K562 (cell line): Measurements from ENCODE around the gene NPY1R. TPM values are rescaled to one million over a fixed set of nuclear protein-coding genes. Genes with fewer than 3 reads are reported as not detected.

Experiments
- BRCA1 ChIP-seq, 2 experiments: fragments of 450-650 bp in 1 of 2; sonication (generic) in 1 of 2; formaldehyde crosslinking in 1 of 2; IDR thresholded peaks; 2 replicates each; pipeline versions ENCODE4 v1.5.0 to v1.6.1; 2017 to 2020; ENCODE audit warnings: mild to moderate bottlenecking in 1 of 2, missing genetic modification reagents in 1 of 2
- CBX2 ChIP-seq: fragments of 200-600 bp; sonication (generic); IDR thresholded peaks from one replicate; pipeline ENCODE4 v1.6.1; 2012; ENCODE audit warnings: mild to moderate bottlenecking, low read length, inconsistent platforms; ENCODE audit not compliant: insufficient read depth, poor library complexity, severe bottlenecking
- DPF2 ChIP-seq: fragments of 450-650 bp; IDR thresholded peaks from 2 replicates; pipeline ENCODE4 v1.6.1; 2016
- HIVEP1 ChIP-seq: fragments of 250-450 bp; sonication (Bioruptor Pico); IDR thresholded peaks from 2 replicates; pipeline ENCODE4 v1.4.0; 2020; ENCODE audit warnings: mild to moderate bottlenecking
- HMBOX1 ChIP-seq: sonication (generic); IDR thresholded peaks from 2 replicates; pipeline ENCODE4 v1.6.1; 2016
- ILK ChIP-seq: fragments of 450-650 bp; IDR thresholded peaks from 2 replicates; pipeline ENCODE4 v1.6.1; 2016; ENCODE audit warnings: missing genetic modification characterization, low read depth, mild to moderate bottlenecking, missing compliant biosample characterization, moderate library complexity, borderline replicate concordance
- KDM1A ChIP-seq, 2 experiments: fragments of 450-650 bp; IDR thresholded peaks; 2 replicates each; pipeline ENCODE4 v1.6.1; 2016; ENCODE audit warnings: mild to moderate bottlenecking in 2 of 2
- MAZ ChIP-seq, 2 experiments: fragments of 450-650 bp in 1 of 2; sonication (generic) in 1 of 2; formaldehyde crosslinking; IDR thresholded peaks in 1 of 2; conservative IDR thresholded peaks in 1 of 2; 2 replicates each; pipeline versions ENCODE4 v1.4.0 to v1.5.0; 2020; ENCODE audit warnings: mild to moderate bottlenecking in 1 of 2, missing genetic modification reagents in 1 of 2
- MYBL2 ChIP-seq, 2 experiments: fragments of 450-650 bp in 1 of 2; sonication (generic) in 1 of 2; formaldehyde crosslinking in 1 of 2; IDR thresholded peaks; 2 replicates each; pipeline versions ENCODE4 v1.6.1 to v1.8.1; 2017 to 2022; ENCODE audit warnings: borderline replicate concordance in 1 of 2, inconsistent platforms in 1 of 2, low read depth in 1 of 2, mild to moderate bottlenecking in 1 of 2, missing genetic modification reagents in 1 of 2, moderate library complexity in 1 of 2
- NBN ChIP-seq: fragments of 450-650 bp; IDR thresholded peaks from 2 replicates; pipeline ENCODE4 v1.6.1; 2016; ENCODE audit warnings: low read depth, mild to moderate bottlenecking
- NCOR1 ChIP-seq: fragments of 450-650 bp; IDR thresholded peaks from 2 replicates; pipeline ENCODE4 v1.6.1; 2016; ENCODE audit warnings: mild to moderate bottlenecking, moderate library complexity
- RHOXF2B ChIP-seq: fragments of 250-450 bp; sonication (Bioruptor Pico); conservative IDR thresholded peaks from 2 replicates; pipeline ENCODE4 v1.5.1; 2021
- SMAD2 ChIP-seq: fragments of 150-350 bp; IDR thresholded peaks from 2 replicates; pipeline ENCODE4 v1.6.1; 2014; ENCODE audit warnings: low read depth, mild to moderate bottlenecking, low read length
- SNRNP70 ChIP-seq: fragments of 200-400 bp; formaldehyde crosslinking; optimal IDR thresholded peaks from 2 replicates; pipeline ENCODE3; 2017; ENCODE audit warnings: low read depth, low read length
- STAT5A ChIP-seq: IDR thresholded peaks from 2 replicates; pipeline ENCODE4 v1.6.1; 2012; ENCODE audit warnings: low read length, inconsistent platforms, borderline replicate concordance
- STAT6 ChIP-seq: sonication (generic); formaldehyde crosslinking; IDR thresholded peaks from 2 replicates; pipeline ENCODE4 v1.8.1; 2023; ENCODE audit warnings: mild to moderate bottlenecking, missing genetic modification reagents
- TAF9B ChIP-seq: fragments of 450-650 bp; IDR thresholded peaks from 2 replicates; pipeline ENCODE4 v1.6.1; 2018; ENCODE audit warnings: mild to moderate bottlenecking; ENCODE audit not compliant: partially characterized antibody
- THRB ChIP-seq: fragments of 450-650 bp; formaldehyde crosslinking; conservative IDR thresholded peaks from 2 replicates; pipeline ENCODE4 v1.4.0; 2022; ENCODE audit warnings: mild to moderate bottlenecking, missing genetic modification characterization
- polyA plus RNA-seq, 8 experiments: library from polyadenylated mRNA; depleted of rRNA in 4 of 8; stranded (reverse) in 5 of 8; unstranded in 3 of 8; fragments of >200 nt; fragmentation: Nextera tagmentation in 2 of 8; fragmentation: Illumina TruSeq in 1 of 8; extraction: Ambion mirVana in 2 of 8; extraction: Trizol in 1 of 8; gene quantifications; 2 replicates each; pipeline versions ENCODE4 v1.2.1 to v1.2.3, GENCODE V29; 2011 to 2014; ENCODE audit warnings: inconsistent platforms in 1 of 8, missing spikeins in 1 of 8
- total RNA-seq, 7 experiments: library from RNA; depleted of rRNA in 6 of 7; stranded (reverse); fragments of >200 nt in 6 of 7; fragmentation: Illumina TruSeq in 2 of 7; extraction: Trizol in 2 of 7; gene quantifications; 2 replicates each; pipeline versions ENCODE4 v1.2.1 to v1.2.3, GENCODE V29; 2011 to 2021; ENCODE audit warnings: low replicate concordance in 1 of 7
- TF ChIP-seq, protein P1 (sequence below): fragments of 250-450 bp; sonication (Bioruptor Pico); IDR thresholded peaks from 2 replicates; pipeline ENCODE4 v1.4.0; 2020
- TF ChIP-seq, protein P2 (sequence below): sonication (generic); formaldehyde crosslinking; IDR thresholded peaks from 2 replicates; pipeline ENCODE4 v1.8.1; 2023; ENCODE audit warnings: mild to moderate bottlenecking, missing genetic modification reagents

Gene NPY1R
- total and polyA plus RNA-seq, 9 of the 15 experiments (the other 6 are each of a cell fraction or from before 2014, with no cell fraction given): 0.04 to 0.18 (median 0.12) TPM; not detected in 5

- TF ChIP-seq, protein P1, sequence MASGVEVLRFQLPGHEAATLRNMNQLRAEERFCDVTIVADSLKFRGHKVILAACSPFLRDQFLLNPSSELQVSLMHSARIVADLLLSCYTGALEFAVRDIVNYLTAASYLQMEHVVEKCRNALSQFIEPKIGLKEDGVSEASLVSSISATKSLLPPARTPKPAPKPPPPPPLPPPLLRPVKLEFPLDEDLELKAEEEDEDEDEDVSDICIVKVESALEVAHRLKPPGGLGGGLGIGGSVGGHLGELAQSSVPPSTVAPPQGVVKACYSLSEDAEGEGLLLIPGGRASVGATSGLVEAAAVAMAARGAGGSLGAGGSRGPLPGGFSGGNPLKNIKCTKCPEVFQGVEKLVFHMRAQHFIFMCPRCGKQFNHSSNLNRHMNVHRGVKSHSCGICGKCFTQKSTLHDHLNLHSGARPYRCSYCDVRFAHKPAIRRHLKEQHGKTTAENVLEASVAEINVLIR: no peak
- no peak for TF ChIP-seq NBN
- TF ChIP-seq CBX2: no peak
- no peak for TF ChIP-seq HIVEP1
- TF ChIP-seq SNRNP70: no peak
- TF ChIP-seq MAZ (CRISPR knock-in tag; conservative IDR thresholded peaks at IDR 0.05 in 1 of 2, IDR thresholded peaks at IDR 0.05 in 1 of 2): no peak
- TF ChIP-seq RHOXF2B: no peak
- TF ChIP-seq THRB (CRISPR knock-in tag): no peak
- peak; percentile 73 for TF ChIP-seq HMBOX1
- no peak for TF ChIP-seq BRCA1 (IDR thresholded peaks at IDR 0.05)
- no peak for TF ChIP-seq BRCA1 (CRISPR knock-in tag; IDR thresholded peaks at IDR 0.05)
- no peak for TF ChIP-seq TAF9B
- TF ChIP-seq, protein P2, sequence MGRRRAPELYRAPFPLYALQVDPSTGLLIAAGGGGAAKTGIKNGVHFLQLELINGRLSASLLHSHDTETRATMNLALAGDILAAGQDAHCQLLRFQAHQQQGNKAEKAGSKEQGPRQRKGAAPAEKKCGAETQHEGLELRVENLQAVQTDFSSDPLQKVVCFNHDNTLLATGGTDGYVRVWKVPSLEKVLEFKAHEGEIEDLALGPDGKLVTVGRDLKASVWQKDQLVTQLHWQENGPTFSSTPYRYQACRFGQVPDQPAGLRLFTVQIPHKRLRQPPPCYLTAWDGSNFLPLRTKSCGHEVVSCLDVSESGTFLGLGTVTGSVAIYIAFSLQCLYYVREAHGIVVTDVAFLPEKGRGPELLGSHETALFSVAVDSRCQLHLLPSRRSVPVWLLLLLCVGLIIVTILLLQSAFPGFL (CRISPR knock-in tag): no peak
- TF ChIP-seq STAT5A: peak; percentile 40; the same call in 1 of the 2 replicates
- TF ChIP-seq DPF2: peak; percentile 34; the same call in 1 of the 2 replicates
- no peak for TF ChIP-seq STAT6
- no peak for TF ChIP-seq SMAD2
- TF ChIP-seq NCOR1: peak; percentile 44; the same call in 1 of the 2 replicates
- TF ChIP-seq ILK (tag): no peak
- 0 out of 4 replicates have a peak, but pooled peaks of 1 of the 2 experiments have one; percentile 29 for TF ChIP-seq KDM1A (IDR thresholded peaks at IDR 0.05)
- no peak for TF ChIP-seq MYBL2 (IDR thresholded peaks at IDR 0.05; ENCODE audit: low read depth)
- TF ChIP-seq MYBL2 (CRISPR knock-in tag; IDR thresholded peaks at IDR 0.05; ENCODE audit: borderline replicate concordance): no peak
Measured at GRCh38 chr4:163280703-163281519, 51.5 kb downstream of the NPY1R start (continued).
